Measurements from ENCODE around the gene TMEM205. TPM values are rescaled to one million over a fixed set of nuclear protein-coding genes. Genes with fewer than 3 reads are reported as not detected.

The TMEM205 gene
- total and polyA plus RNA-seq, 2 of the 8 experiments (the other 6 are each of a cell fraction or from before 2014, with no cell fraction given): 73.5 to 423 TPM

- DNase-seq (ENCODE audit: low read depth in 1 of 2, low spot score in 2 of 2) (no peak), FAIRE-seq (no peak)
- H3K27me3 ChIP-seq (replicated peaks in 1 of 4; ENCODE audit: control insufficient read depth in 3 of 4, extremely low read depth in 1 of 4, insufficient read depth in 3 of 4, low read length in 3 of 4): no peaks in the 10 kb centered on the region; a peak in 1 of 7 replicates
- WGBS, 2 experiments (ENCODE audit: extremely low coverage in 1 of 2, insufficient coverage in 1 of 2, insufficient read length in 1 of 2, insufficient replicate concordance in 2 of 2, low coverage in 1 of 2, low lambda C conversion rate in 2 of 2, missing lambda C conversion rate in 1 of 2): 83% methylated on average over 4 of the region's 4 CpGs; no CpG with 5 or more reads in 1 of the 2 experiments
- H2BK15ac ChIP-seq (ENCODE audit: low read length): no peak overlapping the region
- no peak overlapping the region for H2BK5ac ChIP-seq (ENCODE audit: low read depth, low read length)
- H3K4ac ChIP-seq (replicated peaks; ENCODE audit: insufficient read length, low read depth, low read length): no peak overlapping the region
- no peak overlapping the region for H3K27ac ChIP-seq (ENCODE audit: low read depth, low read length)
- 0 out of 2 replicates have a peak overlapping the region, but pooled peaks have one; percentile 53 for H2AK5ac ChIP-seq (ENCODE audit: low read depth, low read length)
- ChIA-PET POLR2A (ENCODE audit: partially characterized antibody) (interaction anchor here (1.0 kb wide), 1 partner anchor 33 kb away, joined by 3 read pairs; no protein-coding TSS in a partner anchor), CTCF (ENCODE audit: partially characterized antibody) (interaction anchor here (0.6 to 1.5 kb wide), 3 partner anchors 12 to 133 kb away, joined by 3 to 4 read pairs (median 3); no protein-coding TSS in a partner anchor)
- H3K18ac ChIP-seq (ENCODE audit: extremely low read depth, low read length): no peak overlapping the region
- H4K20me1 ChIP-seq (replicated peaks in 1 of 2; ENCODE audit: control insufficient read depth in 1 of 2, insufficient read depth in 2 of 2, low read length in 2 of 2): no peaks in the 10 kb centered on the region
- H4K8ac ChIP-seq (ENCODE audit: extremely low read depth, insufficient read depth, low read length): no peak overlapping the region
- H3K79me2 ChIP-seq (ENCODE audit: control insufficient read depth in 1 of 2, insufficient read depth in 2 of 2, low read length in 2 of 2): peaks cover 0 to 3% of the 10 kb centered on the region in 2 experiments; a peak in 1 of 4 replicates
- H2BK12ac ChIP-seq (ENCODE audit: low read depth, low read length): no peak overlapping the region
- no peak overlapping the region for H3K4me2 ChIP-seq (ENCODE audit: insufficient read depth in 1 of 2, low read depth in 2 of 2, low read length in 2 of 2)
- no peak overlapping the region for H3K4me3 ChIP-seq (ENCODE audit: extremely low read depth in 1 of 4, insufficient read depth in 2 of 4, low read depth in 3 of 4, low read length in 4 of 4)
- H4K5ac ChIP-seq (ENCODE audit: insufficient read length, low read depth, low read length): no peak overlapping the region
- H3K9me3 ChIP-seq (ENCODE audit: insufficient read depth in 2 of 2, low read depth in 1 of 2, low read length in 1 of 2): peaks cover 0 to 6% of the 10 kb centered on the region in 2 experiments; a peak in 1 of 4 replicates
- H3K36me3 ChIP-seq (ENCODE audit: control insufficient read depth in 2 of 4, insufficient read depth in 4 of 4, low read length in 3 of 4): no peaks in the 10 kb centered on the region
- no peak overlapping the region for H3K23ac ChIP-seq (ENCODE audit: insufficient read length)
- H3K23me2 ChIP-seq (ENCODE audit: low read depth, low read length): peaks cover 14% of the 10 kb centered on the region
- no peak overlapping the region for H2BK120ac ChIP-seq (replicated peaks; ENCODE audit: low read depth, low read length)
- H3K9ac ChIP-seq (replicated peaks in 1 of 4; ENCODE audit: extremely low read depth in 1 of 4, low read depth in 3 of 4, low read length in 3 of 4): no peak overlapping the region
- peak overlapping the region; percentile 26 for H4K91ac ChIP-seq (replicated peaks; ENCODE audit: insufficient read length, low read length)
- peaks cover 5% of the 10 kb centered on the region; the same call in 1 of the 2 replicates for H3K79me1 ChIP-seq (ENCODE audit: low read depth, low read length)
- H3K14ac ChIP-seq (ENCODE audit: insufficient read length): no peak overlapping the region
- peaks cover 0 to 10% (median 6%) of the 10 kb centered on the region in 4 experiments; a peak in 5 of 7 replicates for H3K4me1 ChIP-seq (replicated peaks in 1 of 4; ENCODE audit: control insufficient read depth in 3 of 4, insufficient read depth in 4 of 4, low read length in 3 of 4)
- H2BK20ac ChIP-seq (ENCODE audit: low read length): no peak overlapping the region
- no peak overlapping the region for H3K56ac ChIP-seq (replicated peaks; ENCODE audit: insufficient read length, low read depth, low read length)
- no peak overlapping the region for H2AFZ ChIP-seq (ENCODE audit: low read length)
- TF ChIP-seq CHD2 (IDR thresholded peaks at IDR 0.05; ENCODE audit: low read length): no peak
- no peak for TF ChIP-seq SIN3A (conservative IDR thresholded peaks at IDR 0.05 in 1 of 2, IDR thresholded peaks at IDR 0.05 in 1 of 2; ENCODE audit: low read depth in 1 of 2, low read length in 2 of 2)
- TF ChIP-seq CEBPB (IDR thresholded peaks at IDR 0.05; ENCODE audit: low read depth, low read length): no peak
- TF ChIP-seq HDAC2 (IDR thresholded peaks at IDR 0.05; ENCODE audit: borderline replicate concordance in 1 of 2, low read depth in 2 of 2, low read length in 2 of 2): no peak
- no peak for TF ChIP-seq CHD1 (IDR thresholded peaks at IDR 0.05; ENCODE audit: low read depth, low read length)
- TF ChIP-seq EZH2 (IDR thresholded peaks at IDR 0.05; ENCODE audit: low read depth, low read length, severe bottlenecking): no peak
- no peak for TF ChIP-seq POLR2AphosphoS5 (IDR thresholded peaks at IDR 0.05; ENCODE audit: low read depth, low read length)
- TF ChIP-seq GABPA (IDR thresholded peaks at IDR 0.05; ENCODE audit: borderline replicate concordance, insufficient read depth, low read length): no peak
- TF ChIP-seq EP300 (IDR thresholded peaks at IDR 0.05; ENCODE audit: borderline replicate concordance in 1 of 2, low read depth in 2 of 2, low read length in 2 of 2): no peak
- TF ChIP-seq SP1 (IDR thresholded peaks at IDR 0.05; ENCODE audit: low read depth, low read length): no peak
- TF ChIP-seq YY1 (IDR thresholded peaks at IDR 0.05; ENCODE audit: low read depth, low read length): no peak
- no peak for TF ChIP-seq ATF3 (IDR thresholded peaks at IDR 0.05; ENCODE audit: insufficient read depth, low read depth, low read length)
- no peak for TF ChIP-seq CBX8 (IDR thresholded peaks at IDR 0.05; ENCODE audit: borderline replicate concordance, low read depth, low read length)
Measured at GRCh38 chr19:11349171-11349570, 3.1 kb upstream of the TMEM205 start.
